GM23248 (cell line): ENCODE measurements around the gene CAMKK1.

Experiments
- EZH2 ChIP-seq: fragments of 200-600 bp; sonication (generic); IDR thresholded peaks from 2 replicates; pipeline ENCODE4 v1.6.1; 2018; ENCODE audit warnings: antibody characterized with exemption, mild to moderate bottlenecking; ENCODE audit not compliant: insufficient read depth, poor library complexity, severe bottlenecking
- EZH2phosphoT487 ChIP-seq: fragments of 200-600 bp; sonication (generic); IDR thresholded peaks from 2 replicates; pipeline ENCODE4 v1.6.1; 2018; ENCODE audit warnings: antibody characterized with exemption, moderate library complexity, mild to moderate bottlenecking, low read depth; ENCODE audit not compliant: insufficient read depth

DNA sequence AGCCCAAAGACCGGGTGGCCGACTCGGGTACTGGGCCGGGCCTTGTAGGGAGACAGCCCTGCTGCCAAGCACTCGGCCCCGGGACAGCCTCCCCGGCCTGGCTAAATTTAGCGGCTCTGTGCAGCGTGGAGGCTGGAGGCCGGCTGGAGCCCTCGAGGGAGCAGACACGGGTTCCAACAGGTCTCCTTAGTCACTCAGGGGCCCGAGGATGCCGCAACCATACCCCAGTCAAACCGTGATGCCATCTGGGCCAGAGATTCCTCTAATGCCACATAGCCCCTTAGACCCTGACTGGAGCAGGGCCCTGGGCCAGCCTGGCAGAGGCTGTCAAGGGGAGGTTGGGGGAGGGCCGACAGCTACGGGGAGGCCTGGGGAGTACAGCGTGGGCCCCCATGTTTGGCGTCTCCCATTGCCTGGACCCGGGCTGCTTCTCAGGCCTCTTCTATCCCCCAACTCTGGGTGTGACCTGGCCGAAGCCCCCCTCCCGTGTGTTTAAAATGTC lies 26.3 kb upstream of the CAMKK1 start:
- TF ChIP-seq EZH2phosphoT487 (no peak), EZH2 (no peak)
